Esophagus muscularis mucosa (tissue), 4 donors: ENCODE results near the gene GINS2.

Experiments
- CTCF ChIP-seq, 3 experiments: fragments of 200-600 bp in 2 of 3; fragments of 450-650 bp in 1 of 3; sonication (generic) in 2 of 3; IDR thresholded peaks; one replicate each; pipeline ENCODE4 v1.5.1; 2017 to 2019; ENCODE audit warnings: antibody characterized with exemption in 3 of 3, mild to moderate bottlenecking in 2 of 3, moderate library complexity in 1 of 3
- EP300 ChIP-seq: sonication (generic); formaldehyde crosslinking; IDR thresholded peaks from one replicate; pipeline ENCODE4 v1.6.1; 2017; ENCODE audit warnings: antibody characterized with exemption
- POLR2A ChIP-seq: fragments of 450-650 bp; IDR thresholded peaks from one replicate; pipeline ENCODE4 v1.6.1; 2017; ENCODE audit warnings: antibody characterized with exemption, moderate library complexity, mild to moderate bottlenecking, low read depth
- POLR2AphosphoS5 ChIP-seq, 2 donors: sonication (generic); formaldehyde crosslinking; IDR thresholded peaks; one replicate each; pipeline ENCODE4 v1.6.1; 2017; ENCODE audit warnings: antibody characterized with exemption in 2 of 2

DNA sequence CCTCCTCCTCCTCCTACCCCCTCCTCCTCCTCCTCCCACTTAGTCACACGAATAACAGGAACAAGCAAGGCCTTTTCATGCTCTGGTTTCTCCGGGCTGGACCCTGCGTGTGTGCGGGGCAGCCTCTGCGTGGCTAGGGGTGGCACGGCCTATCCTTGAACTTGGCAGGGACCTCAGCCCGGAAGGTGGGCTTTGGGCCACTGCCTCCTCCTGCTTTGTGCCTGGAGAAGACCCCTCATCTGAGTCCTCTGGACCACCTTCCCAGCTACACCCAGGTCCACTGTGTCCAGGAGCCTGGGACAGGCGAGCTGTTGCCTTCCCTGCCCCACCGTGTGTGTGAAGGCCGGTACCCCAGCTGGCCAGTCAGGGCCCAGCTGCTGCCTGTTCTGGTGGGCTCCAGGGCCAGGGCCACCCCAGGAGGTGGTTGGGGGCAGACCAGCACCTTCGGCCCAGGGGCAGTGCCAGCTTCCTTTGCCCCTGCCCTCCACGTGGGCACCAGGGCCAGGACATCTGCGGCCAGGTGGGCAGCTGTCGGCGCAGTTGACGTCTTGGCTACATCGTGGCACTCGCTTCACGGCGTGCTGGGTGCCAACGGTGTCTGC lies 35.4 kb downstream of the GINS2 start:
- TF ChIP-seq POLR2A (no peak), CTCF (IDR thresholded peaks at IDR 0.05) (no peak), POLR2AphosphoS5 (IDR thresholded peaks at IDR 0.05) (no peak), EP300 (no peak)
